RWPE2 (cell line): ENCODE results near the gene GIMAP8.

Experiments used
- ATAC-seq: fragments of 200-7000 bp; cut with Tn5 transposase; 3 replicates; pipeline ENCODE4 v1.9.1; 2021; ENCODE audit warnings: low read depth
- DNase-seq: peaks from one replicate; pipeline ENCODE4 v3.0.0-alpha.2; 2020; ENCODE audit warnings: low spot score
- H3K27ac ChIP-seq: fragments of 450-650 bp; 2 replicates; pipeline ENCODE4 v1.5.1; 2017; ENCODE audit warnings: mild to moderate bottlenecking; ENCODE audit not compliant: poor library complexity, severe bottlenecking
- H3K27me3 ChIP-seq: fragments of 250-450 bp; sonication (Bioruptor Pico); 2 replicates; pipeline ENCODE4 v1.5.1; 2021; ENCODE audit warnings: mild to moderate bottlenecking, moderate library complexity; ENCODE audit not compliant: insufficient read depth, poor library complexity, severe bottlenecking
- H3K36me3 ChIP-seq: fragments of 250-450 bp; sonication (Bioruptor Pico); 2 replicates; pipeline ENCODE4 v1.5.1; 2020; ENCODE audit warnings: low read depth, mild to moderate bottlenecking, moderate library complexity
- H3K4me1 ChIP-seq: fragments of 250-450 bp; sonication (Bioruptor Pico); 2 replicates; pipeline ENCODE4 v1.5.1; 2021; ENCODE audit warnings: mild to moderate bottlenecking, moderate library complexity; ENCODE audit not compliant: insufficient read depth, poor library complexity, severe bottlenecking
- H3K4me3 ChIP-seq: fragments of 250-450 bp; sonication (Bioruptor Pico); 2 replicates; pipeline ENCODE4 v1.5.1; 2021; ENCODE audit warnings: mild to moderate bottlenecking, moderate library complexity; ENCODE audit not compliant: severe bottlenecking
- H3K9me3 ChIP-seq: fragments of 250-450 bp; sonication (Bioruptor Pico); 2 replicates; pipeline ENCODE4 v1.5.1; 2021; ENCODE audit warnings: mild to moderate bottlenecking, moderate library complexity; ENCODE audit not compliant: severe bottlenecking
- CTCF ChIP-seq: fragments of 450-650 bp; IDR thresholded peaks from one replicate; pipeline ENCODE4 v1.5.1; 2017; ENCODE audit warnings: mild to moderate bottlenecking, moderate library complexity; ENCODE audit not compliant: poor library complexity, severe bottlenecking

GIMAP8 gene

DNA sequence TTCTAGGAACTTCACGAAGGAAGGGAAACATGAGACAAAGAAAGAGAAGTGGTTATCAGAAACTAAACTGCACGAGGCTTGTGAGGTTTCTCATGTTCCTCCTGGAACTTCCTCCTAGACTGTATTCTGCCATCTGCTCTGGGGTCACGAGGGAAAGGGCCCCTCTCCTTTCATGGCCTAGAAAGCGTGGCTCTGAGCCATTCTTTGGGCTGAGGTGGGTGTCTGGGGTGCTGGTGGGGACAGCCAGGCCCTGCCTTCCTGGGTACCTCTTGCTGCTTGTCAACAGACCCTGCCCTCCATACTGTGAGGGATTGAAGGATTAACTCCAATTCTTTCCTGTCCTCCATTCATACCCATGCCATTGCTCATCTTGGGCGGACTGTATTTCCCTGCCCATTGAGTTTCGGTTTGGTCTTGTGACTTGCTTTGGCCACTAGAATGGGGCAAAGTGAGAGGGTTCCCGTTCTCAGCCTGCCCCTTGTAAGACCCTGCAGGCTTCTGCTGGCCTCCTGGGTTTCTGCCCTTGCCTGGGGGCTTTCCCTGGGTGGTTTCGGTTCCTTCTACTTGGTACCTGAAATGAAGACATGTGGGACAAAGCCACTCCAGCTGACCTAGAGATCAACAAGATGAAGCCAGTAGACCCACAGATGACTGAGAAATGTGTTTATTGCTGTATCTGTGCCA is 14.9 kb upstream of the GIMAP8 start:
- no peak overlapping the region for H3K4me3 ChIP-seq
- DNase-seq (no peak), ATAC-seq (no peak)
- TF ChIP-seq CTCF, result no peak
- H3K9me3 ChIP-seq, result no peaks in the 10 kb centered on the region
- H3K27ac ChIP-seq, result no peak overlapping the region
- H3K4me1 ChIP-seq, result no peaks in the 10 kb centered on the region
- no peaks in the 10 kb centered on the region for H3K27me3 ChIP-seq
- H3K36me3 ChIP-seq, result no peaks in the 10 kb centered on the region

- H3K27ac ChIP-seq, result no peak overlapping the region
- no peak for ATAC-seq
- no peak for DNase-seq
- H3K36me3 ChIP-seq, result no peaks in the 10 kb centered on the region
- H3K27me3 ChIP-seq, result no peaks in the 10 kb centered on the region
- no peaks in the 10 kb centered on the region for H3K4me1 ChIP-seq
- peaks cover 3% of the 10 kb centered on the region for H3K9me3 ChIP-seq
- H3K4me3 ChIP-seq, result no peak overlapping the region
- no peak for TF ChIP-seq CTCF
These were observed 10.5 kb upstream of the GIMAP8 start for GRCh38 chr7:150439967-150440366.

DNA sequence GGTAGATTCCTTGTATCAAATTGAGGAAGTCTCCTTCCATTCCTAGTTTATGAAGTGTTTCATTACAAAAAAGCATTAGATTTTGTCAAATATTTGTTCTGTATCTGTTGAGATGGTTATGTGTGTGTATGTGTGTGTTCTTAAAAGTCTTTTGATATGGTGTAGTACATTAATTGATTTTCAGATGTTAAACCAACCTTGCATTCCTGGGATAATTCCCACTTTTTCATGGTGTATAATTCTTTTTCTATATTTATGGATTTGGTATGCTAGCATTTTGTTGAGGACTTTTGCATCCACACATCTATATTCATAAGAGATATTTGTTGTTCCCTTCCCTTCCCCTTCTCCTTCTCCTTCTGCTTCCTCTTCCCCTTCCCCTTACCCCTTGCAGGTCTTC is 8.9 kb upstream of the GIMAP8 start:
- Histone ChIP-seq H3K9me3 (peaks cover 3% of the 10 kb centered on the region), H3K27ac (no peak overlapping the region), H3K36me3 (no peaks in the 10 kb centered on the region), H3K27me3 (no peaks in the 10 kb centered on the region), H3K4me3 (no peak overlapping the region), H3K4me1 (no peaks in the 10 kb centered on the region)
- no peak for ATAC-seq
- no peak for TF ChIP-seq CTCF
- no peak for DNase-seq

- Histone ChIP-seq H3K27ac (no peak overlapping the region), H3K4me1 (no peaks in the 10 kb centered on the region), H3K36me3 (no peaks in the 10 kb centered on the region), H3K4me3 (no peak overlapping the region), H3K27me3 (no peaks in the 10 kb centered on the region), H3K9me3 (peaks cover 3% of the 10 kb centered on the region)
- no peak for TF ChIP-seq CTCF
- DNase-seq (no peak), ATAC-seq (no peak)
These were observed 7.6 kb upstream of the GIMAP8 start for GRCh38 chr7:150442811-150443210.

GRCh38 chr7:150443793-150444540 is 6.5 kb upstream of the GIMAP8 start:
- H3K9me3 ChIP-seq, result peaks cover 3% of the 10 kb centered on the region
- H3K4me3 ChIP-seq, result no peak overlapping the region
- ATAC-seq (no peak), DNase-seq (no peak)
- TF ChIP-seq CTCF, result no peak
- H3K27me3 ChIP-seq, result no peaks in the 10 kb centered on the region
- no peaks in the 10 kb centered on the region for H3K36me3 ChIP-seq
- H3K27ac ChIP-seq, result no peak overlapping the region
- no peaks in the 10 kb centered on the region for H3K4me1 ChIP-seq
